HepG2 (cell line): ENCODE data around the gene HTRA2. TPM values are rescaled to one million over a fixed set of nuclear protein-coding genes. Genes with fewer than 3 reads are reported as not detected.

Experiments
- CCDC6 ChIP-seq: sonication (generic); formaldehyde crosslinking; IDR thresholded peaks from 2 replicates; pipeline ENCODE4 v1.8.1; 2022; ENCODE audit warnings: mild to moderate bottlenecking, missing genetic modification reagents, moderate library complexity
- HCFC1 ChIP-seq: fragments of 150-350 bp; IDR thresholded peaks from 2 replicates; pipeline ENCODE4 v1.6.1; 2014; ENCODE audit warnings: low read depth, low read length
- SKI ChIP-seq: fragments of 450-650 bp; IDR thresholded peaks from one replicate; pipeline ENCODE4 v1.6.1; 2018; ENCODE audit warnings: mild to moderate bottlenecking; ENCODE audit not compliant: partially characterized antibody
- SRY ChIP-seq: sonication (generic); formaldehyde crosslinking; IDR thresholded peaks from 2 replicates; pipeline ENCODE4 v1.8.0; 2022; ENCODE audit warnings: mild to moderate bottlenecking, missing genetic modification reagents
- YY1 ChIP-seq: IDR thresholded peaks from 2 replicates; pipeline ENCODE4 v1.6.1; 2011; ENCODE audit warnings: low read length, low read depth, moderate library complexity, mild to moderate bottlenecking; ENCODE audit not compliant: insufficient read depth, insufficient replicate concordance
- ZNF143 ChIP-seq: sonication (generic); formaldehyde crosslinking; IDR thresholded peaks from 2 replicates; pipeline ENCODE4 v1.4.0; 2020; ENCODE audit warnings: missing genetic modification reagents
- ZNF644 ChIP-seq: IDR thresholded peaks from 2 replicates; pipeline ENCODE4 v1.6.1; 2016; ENCODE audit warnings: low read depth
- ZNF766 ChIP-seq: sonication (generic); formaldehyde crosslinking; IDR thresholded peaks from 2 replicates; pipeline ENCODE4 v1.5.0; 2020; ENCODE audit warnings: missing genetic modification reagents, borderline replicate concordance
- ZSCAN29 ChIP-seq: sonication (generic); formaldehyde crosslinking; conservative IDR thresholded peaks from 2 replicates; pipeline ENCODE4 v1.4.0; 2020; ENCODE audit warnings: mild to moderate bottlenecking, missing genetic modification reagents
- polyA plus RNA-seq, 8 experiments: library from polyadenylated mRNA; depleted of rRNA in 3 of 8; stranded (reverse) in 7 of 8; unstranded in 1 of 8; fragments of >200 nt; fragmentation: Illumina TruSeq in 4 of 8; extraction: Trizol in 4 of 8; gene quantifications; 2 replicates each; pipeline versions ENCODE4 v1.2.1 to v1.2.3, GENCODE V29; 2011 to 2016; ENCODE audit warnings: low read depth in 4 of 8, missing spikeins in 1 of 8, mixed read lengths in 1 of 8; ENCODE audit not compliant: insufficient read depth in 1 of 8
- total RNA-seq, 5 experiments: library from RNA; depleted of rRNA; stranded (reverse); fragments of >200 nt; fragmentation: Illumina TruSeq; extraction: Trizol; gene quantifications; 2 replicates each; pipeline ENCODE4 v1.2.3, GENCODE V29; 2016; ENCODE audit warnings: low read depth in 1 of 5
- TF ChIP-seq, protein P1 (sequence below): fragments of 450-650 bp; IDR thresholded peaks from 2 replicates; pipeline ENCODE4 v1.6.1; 2016
- TF ChIP-seq, protein P2 (sequence below): sonication (generic); formaldehyde crosslinking; IDR thresholded peaks from 2 replicates; pipeline ENCODE4 v1.5.1; 2020; ENCODE audit warnings: missing genetic modification reagents, mild to moderate bottlenecking, borderline replicate concordance
- TF ChIP-seq, protein P3 (sequence below): sonication (generic); formaldehyde crosslinking; IDR thresholded peaks from 2 replicates; pipeline ENCODE4 v1.5.0; 2020; ENCODE audit warnings: missing genetic modification reagents
- TF ChIP-seq, protein P4 (sequence below): sonication (generic); formaldehyde crosslinking; IDR thresholded peaks from 2 replicates; pipeline ENCODE4 v1.9.0; 2021; ENCODE audit warnings: missing genetic modification reagents, borderline replicate concordance
- TF ChIP-seq, protein P5 (sequence below): sonication (generic); formaldehyde crosslinking; IDR thresholded peaks from 2 replicates; pipeline ENCODE4 v1.4.0; 2020; ENCODE audit warnings: missing genetic modification reagents, borderline replicate concordance

Gene HTRA2
- total and polyA plus RNA-seq, 2 of the 13 experiments (the other 11 are each of a cell fraction or from before 2014, with no cell fraction given) = 47.7 to 50.3 TPM

DNA sequence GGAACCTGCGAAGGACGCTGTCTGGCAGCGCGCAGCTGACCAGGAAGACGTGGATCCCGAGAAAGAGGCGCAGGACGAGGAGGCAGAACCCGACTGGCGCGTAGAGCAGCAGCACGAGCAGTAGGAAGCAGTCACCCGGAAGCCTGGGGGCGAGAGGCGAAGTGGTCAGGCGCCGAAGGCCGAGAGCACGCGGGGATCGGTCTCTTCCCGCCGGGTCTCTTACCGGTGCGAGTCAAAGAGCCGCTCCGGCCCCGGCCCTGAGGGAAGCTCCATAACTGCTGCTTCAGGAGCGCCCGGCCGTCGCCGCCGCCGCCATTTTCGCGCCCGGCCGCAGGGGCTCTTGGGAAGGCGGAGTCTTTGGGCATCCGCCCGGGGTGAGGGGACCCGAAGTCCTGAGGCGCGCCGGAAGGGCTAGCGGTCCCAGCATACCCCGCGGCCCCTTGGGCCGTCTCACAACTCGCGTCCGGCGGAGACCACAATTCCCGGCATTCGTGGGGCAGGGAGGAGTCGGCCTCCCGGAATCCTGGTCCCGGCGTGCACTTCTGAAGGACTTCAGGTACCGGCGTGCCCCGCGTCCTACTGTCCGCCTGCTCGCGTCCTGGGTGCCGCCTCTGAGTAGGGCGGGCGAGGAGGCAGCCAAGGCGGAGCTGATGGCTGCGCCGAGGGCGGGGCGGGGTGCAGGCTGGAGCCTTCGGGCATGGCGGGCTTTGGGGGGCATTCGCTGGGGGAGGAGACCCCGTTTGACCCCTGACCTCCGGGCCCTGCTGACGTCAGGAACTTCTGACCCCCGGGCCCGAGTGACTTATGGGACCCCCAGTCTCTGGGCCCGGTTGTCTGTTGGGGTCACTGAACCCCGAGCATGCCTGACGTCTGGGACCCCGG, at the start of gene HTRA2, which contains the start of gene AUP1 (continued):
- TF ChIP-seq, protein P1, sequence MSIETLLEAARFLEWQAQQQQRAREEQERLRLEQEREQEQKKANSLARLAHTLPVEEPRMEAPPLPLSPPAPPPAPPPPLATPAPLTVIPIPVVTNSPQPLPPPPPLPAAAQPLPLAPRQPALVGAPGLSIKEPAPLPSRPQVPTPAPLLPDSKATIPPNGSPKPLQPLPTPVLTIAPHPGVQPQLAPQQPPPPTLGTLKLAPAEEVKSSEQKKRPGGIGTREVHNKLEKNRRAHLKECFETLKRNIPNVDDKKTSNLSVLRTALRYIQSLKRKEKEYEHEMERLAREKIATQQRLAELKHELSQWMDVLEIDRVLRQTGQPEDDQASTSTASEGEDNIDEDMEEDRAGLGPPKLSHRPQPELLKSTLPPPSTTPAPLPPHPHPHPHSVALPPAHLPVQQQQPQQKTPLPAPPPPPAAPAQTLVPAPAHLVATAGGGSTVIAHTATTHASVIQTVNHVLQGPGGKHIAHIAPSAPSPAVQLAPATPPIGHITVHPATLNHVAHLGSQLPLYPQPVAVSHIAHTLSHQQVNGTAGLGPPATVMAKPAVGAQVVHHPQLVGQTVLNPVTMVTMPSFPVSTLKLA = peak; percentile 71
- TF ChIP-seq, protein P2, sequence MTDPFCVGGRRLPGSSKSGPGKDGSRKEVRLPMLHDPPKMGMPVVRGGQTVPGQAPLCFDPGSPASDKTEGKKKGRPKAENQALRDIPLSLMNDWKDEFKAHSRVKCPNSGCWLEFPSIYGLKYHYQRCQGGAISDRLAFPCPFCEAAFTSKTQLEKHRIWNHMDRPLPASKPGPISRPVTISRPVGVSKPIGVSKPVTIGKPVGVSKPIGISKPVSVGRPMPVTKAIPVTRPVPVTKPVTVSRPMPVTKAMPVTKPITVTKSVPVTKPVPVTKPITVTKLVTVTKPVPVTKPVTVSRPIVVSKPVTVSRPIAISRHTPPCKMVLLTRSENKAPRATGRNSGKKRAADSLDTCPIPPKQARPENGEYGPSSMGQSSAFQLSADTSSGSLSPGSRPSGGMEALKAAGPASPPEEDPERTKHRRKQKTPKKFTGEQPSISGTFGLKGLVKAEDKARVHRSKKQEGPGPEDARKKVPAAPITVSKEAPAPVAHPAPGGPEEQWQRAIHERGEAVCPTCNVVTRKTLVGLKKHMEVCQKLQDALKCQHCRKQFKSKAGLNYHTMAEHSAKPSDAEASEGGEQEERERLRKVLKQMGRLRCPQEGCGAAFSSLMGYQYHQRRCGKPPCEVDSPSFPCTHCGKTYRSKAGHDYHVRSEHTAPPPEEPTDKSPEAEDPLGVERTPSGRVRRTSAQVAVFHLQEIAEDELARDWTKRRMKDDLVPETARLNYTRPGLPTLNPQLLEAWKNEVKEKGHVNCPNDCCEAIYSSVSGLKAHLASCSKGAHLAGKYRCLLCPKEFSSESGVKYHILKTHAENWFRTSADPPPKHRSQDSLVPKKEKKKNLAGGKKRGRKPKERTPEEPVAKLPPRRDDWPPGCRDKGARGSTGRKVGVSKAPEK = no peak
- TF ChIP-seq, protein P3, sequence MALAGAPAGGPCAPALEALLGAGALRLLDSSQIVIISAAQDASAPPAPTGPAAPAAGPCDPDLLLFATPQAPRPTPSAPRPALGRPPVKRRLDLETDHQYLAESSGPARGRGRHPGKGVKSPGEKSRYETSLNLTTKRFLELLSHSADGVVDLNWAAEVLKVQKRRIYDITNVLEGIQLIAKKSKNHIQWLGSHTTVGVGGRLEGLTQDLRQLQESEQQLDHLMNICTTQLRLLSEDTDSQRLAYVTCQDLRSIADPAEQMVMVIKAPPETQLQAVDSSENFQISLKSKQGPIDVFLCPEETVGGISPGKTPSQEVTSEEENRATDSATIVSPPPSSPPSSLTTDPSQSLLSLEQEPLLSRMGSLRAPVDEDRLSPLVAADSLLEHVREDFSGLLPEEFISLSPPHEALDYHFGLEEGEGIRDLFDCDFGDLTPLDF = peak; percentile 89
- TF ChIP-seq CCDC6 (peak; percentile 58; the same call in 1 of the 2 replicates), ZNF766 (CRISPR knock-in tag) (0 out of 2 replicates have a peak, but pooled peaks have one; percentile 18), ZNF143 (CRISPR knock-in tag) (peak; percentile 97), YY1 (peak; percentile 99), SRY (CRISPR knock-in tag) (0 out of 2 replicates have a peak, but pooled peaks have one; percentile 64), SKI (peak; percentile 76), ZNF644 (CRISPR knock-in tag) (no peak), ZSCAN29 (peak; percentile 79; the same call in 1 of the 2 replicates), HCFC1 (peak; percentile 96)
- TF ChIP-seq, protein P4, sequence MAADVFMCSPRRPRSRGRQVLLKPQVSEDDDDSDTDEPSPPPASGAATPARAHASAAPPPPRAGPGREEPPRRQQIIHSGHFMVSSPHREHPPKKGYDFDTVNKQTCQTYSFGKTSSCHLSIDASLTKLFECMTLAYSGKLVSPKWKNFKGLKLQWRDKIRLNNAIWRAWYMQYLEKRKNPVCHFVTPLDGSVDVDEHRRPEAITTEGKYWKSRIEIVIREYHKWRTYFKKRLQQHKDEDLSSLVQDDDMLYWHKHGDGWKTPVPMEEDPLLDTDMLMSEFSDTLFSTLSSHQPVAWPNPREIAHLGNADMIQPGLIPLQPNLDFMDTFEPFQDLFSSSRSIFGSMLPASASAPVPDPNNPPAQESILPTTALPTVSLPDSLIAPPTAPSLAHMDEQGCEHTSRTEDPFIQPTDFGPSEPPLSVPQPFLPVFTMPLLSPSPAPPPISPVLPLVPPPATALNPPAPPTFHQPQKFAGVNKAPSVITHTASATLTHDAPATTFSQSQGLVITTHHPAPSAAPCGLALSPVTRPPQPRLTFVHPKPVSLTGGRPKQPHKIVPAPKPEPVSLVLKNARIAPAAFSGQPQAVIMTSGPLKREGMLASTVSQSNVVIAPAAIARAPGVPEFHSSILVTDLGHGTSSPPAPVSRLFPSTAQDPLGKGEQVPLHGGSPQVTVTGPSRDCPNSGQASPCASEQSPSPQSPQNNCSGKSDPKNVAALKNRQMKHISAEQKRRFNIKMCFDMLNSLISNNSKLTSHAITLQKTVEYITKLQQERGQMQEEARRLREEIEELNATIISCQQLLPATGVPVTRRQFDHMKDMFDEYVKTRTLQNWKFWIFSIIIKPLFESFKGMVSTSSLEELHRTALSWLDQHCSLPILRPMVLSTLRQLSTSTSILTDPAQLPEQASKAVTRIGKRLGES (CRISPR knock-in tag) = 0 out of 2 replicates have a peak, but pooled peaks have one; percentile 34
- TF ChIP-seq, protein P5, sequence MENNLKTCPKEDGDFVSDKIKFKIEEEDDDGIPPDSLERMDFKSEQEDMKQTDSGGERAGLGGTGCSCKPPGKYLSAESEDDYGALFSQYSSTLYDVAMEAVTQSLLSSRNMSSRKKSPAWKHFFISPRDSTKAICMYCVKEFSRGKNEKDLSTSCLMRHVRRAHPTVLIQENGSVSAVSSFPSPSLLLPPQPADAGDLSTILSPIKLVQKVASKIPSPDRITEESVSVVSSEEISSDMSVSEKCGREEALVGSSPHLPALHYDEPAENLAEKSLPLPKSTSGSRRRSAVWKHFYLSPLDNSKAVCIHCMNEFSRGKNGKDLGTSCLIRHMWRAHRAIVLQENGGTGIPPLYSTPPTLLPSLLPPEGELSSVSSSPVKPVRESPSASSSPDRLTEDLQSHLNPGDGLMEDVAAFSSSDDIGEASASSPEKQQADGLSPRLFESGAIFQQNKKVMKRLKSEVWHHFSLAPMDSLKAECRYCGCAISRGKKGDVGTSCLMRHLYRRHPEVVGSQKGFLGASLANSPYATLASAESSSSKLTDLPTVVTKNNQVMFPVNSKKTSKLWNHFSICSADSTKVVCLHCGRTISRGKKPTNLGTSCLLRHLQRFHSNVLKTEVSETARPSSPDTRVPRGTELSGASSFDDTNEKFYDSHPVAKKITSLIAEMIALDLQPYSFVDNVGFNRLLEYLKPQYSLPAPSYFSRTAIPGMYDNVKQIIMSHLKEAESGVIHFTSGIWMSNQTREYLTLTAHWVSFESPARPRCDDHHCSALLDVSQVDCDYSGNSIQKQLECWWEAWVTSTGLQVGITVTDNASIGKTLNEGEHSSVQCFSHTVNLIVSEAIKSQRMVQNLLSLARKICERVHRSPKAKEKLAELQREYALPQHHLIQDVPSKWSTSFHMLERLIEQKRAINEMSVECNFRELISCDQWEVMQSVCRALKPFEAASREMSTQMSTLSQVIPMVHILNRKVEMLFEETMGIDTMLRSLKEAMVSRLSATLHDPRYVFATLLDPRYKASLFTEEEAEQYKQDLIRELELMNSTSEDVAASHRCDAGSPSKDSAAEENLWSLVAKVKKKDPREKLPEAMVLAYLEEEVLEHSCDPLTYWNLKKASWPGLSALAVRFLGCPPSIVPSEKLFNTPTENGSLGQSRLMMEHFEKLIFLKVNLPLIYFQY (CRISPR knock-in tag) = peak; percentile 86; the same call in 1 of the 2 replicates
